DMS 273 (cell line): ENCODE measurements around the gene OR10A7.
"Not testable (repeated sequence)": the region's sequence is repeated elsewhere in the genome, so short reads cannot be mapped to it uniquely, and the experiment has no call there.

ENCODE experiments used
- DNase-seq: peaks from one replicate; lab custom pipeline; 2025; ENCODE audit not compliant: unreplicated experiment; lab: John Stamatoyannopoulos, UW

The OR10A7 gene, protein sequence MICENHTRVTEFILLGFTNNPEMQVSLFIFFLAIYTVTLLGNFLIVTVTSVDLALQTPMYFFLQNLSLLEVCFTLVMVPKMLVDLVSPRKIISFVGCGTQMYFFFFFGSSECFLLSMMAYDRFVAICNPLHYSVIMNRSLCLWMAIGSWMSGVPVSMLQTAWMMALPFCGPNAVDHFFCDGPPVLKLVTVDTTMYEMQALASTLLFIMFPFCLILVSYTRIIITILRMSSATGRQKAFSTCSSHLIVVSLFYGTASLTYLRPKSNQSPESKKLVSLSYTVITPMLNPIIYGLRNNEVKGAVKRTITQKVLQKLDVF

DNA sequence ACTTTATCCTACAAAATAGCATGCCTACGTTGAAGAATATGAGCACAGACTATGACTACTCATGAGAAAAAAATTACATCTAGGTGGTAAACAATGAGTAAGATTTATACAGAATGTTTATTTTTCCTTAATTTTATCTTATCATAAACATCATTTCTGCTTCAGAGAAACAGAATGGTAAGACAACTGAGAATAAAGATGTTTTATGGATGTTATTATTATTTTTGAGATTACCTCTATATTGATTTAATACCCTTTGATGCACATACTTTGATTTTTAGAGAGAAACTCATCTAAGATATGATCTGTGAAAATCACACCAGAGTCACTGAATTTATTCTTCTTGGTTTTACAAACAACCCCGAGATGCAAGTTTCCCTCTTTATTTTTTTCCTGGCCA is at the start of gene OR10A7:
TSS of gene OR10A7 (plus strand) at position 301 of the 400 bp plus-strand sequence. CDS start at position 301, 0 bp downstream.
- no peak for DNase-seq

DNA sequence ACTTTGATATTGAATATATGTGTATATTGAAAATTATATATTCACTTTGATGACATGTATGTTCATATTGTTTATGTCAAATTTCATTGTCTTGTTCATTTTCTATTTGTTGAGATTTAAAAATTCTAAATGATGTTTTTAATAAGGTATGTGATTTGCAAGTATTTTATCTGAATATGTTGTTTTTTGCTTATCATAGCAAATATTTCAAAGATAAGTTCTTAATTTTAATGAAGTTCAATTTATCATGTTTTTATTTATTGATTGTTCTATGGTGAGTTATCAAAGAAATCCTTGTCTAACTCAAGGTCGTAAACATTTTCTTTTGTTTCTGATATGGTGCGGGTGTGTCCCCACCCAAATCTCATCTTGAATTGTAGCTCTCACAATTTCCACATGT is 49.4 kb upstream of the OR10A7 start:
- DNase-seq: no peak

DNA sequence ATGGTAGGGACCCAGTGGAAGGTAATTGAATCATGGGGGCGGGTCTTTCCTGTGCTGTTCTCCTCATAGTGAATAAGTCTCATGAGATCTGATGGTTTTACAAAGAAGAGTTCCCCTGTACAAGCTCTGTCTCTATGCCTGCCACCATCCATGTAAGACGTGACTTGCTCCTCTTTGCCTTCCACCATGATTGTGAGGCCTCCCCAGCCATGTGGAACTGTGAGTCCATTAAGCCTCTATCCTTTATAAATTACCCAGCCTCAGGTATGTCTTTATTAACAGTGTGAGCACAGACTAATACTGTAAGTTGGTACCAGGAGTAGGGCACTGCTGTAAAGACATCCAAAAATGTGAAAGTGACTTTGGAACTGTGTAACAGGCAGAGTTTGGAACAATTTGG is 49.0 kb upstream of the OR10A7 start:
- not testable (repeated sequence) for DNase-seq

DNA sequence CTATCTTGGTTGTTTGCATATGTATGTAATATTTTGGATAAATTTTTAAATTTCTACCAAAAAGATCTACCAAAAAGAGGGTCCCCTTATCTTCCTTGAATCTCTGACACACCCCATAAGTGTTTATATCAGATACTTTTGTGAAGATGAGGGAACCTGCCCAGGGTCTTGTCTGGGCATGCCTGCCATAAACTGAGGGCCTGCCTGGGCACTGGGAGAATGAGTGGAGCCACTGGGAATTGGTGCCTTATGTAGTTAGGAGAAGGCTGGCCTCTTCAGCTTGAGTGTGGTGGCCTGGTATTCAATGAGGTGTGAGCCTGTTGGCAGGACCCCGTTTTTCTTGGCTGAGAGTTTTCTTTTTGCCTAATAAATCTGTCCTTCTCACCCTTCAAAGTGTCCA is 48.1 kb upstream of the OR10A7 start:
- DNase-seq: no peak

DNA sequence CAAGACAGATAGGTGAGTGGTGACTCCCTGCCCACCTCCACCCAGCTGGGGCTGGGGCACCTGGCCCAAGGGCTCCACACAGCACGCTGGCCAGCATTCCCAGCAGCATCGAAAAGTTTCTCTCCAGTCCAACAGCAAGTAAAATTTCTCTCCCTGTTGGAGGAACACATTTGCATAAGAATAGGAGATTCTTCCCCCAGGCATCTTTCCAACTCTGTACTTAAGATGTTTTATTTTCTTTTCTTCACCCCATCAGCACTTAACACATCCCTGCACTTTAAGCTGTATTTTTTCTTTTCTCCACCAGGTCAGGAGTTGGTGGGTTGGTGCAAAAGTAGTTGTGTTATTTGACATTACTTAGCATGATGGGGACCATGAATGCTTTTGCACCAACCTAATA is 47.4 kb upstream of the OR10A7 start:
- no peak for DNase-seq

DNA sequence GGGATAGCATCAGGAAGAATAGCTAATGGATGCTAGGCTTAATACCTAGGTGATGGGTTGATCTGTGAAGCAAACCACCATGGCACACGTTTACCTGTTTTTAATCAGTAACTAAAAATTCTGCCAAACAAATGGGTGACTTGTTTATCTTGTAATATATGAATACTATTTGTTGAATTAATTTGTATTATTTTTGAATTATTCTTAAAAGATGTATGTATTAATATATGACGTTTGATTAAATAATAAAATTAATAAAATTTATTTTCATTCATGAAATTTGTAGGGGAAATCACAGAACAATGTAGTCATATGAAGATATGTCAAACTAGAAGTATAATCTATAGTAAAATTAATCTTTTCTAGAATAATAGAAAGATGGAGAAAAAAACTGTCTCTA is 32.3 kb upstream of the OR10A7 start:
- no peak for DNase-seq

DNA sequence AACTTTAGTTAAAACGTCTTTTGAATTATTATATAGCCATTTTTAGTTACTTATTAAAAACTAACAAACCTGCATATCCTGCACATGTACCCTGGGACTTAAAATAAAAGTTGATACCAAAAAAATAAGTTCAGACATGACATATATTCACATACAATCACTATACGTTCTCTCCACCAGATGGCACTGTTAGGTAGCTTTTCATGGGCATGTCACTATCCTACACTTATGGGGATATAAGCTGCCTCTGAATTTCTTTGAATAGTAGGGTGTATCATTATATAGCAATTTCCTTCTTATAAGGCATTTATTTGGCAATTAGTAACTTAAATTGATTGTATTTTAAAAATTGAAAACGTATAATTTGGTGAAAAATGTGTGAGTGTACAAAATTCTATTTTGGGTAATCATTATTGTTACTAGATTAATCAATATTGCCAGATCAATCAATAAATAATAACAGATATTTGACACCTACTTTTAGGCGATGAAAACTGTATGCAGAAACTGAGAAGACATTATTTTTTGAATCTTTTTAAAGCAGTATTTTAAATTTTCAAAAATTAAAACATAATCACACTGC is 31.8 kb upstream of the OR10A7 start:
- DNase-seq: peak; percentile 79

DNA sequence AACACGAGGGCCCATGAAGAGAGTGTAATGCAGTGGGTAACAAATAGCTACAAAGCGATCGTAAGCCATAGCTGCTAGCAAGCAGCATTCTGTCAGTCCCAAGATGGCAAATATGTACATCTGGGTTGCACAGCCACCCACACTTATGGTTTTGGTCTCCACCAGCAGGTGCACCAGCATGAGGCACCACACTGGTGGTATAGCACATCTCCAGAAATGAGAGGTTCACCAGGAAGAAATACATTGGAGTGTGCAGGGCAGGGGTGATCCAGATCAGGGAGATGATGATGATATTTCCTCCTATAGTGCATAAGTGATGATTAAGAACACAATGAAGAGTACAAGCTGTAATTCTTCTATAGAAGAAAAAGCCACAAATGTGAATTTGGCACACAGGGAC is 26.4 kb upstream of the OR10A7 start:
- DNase-seq: no peak

DNA sequence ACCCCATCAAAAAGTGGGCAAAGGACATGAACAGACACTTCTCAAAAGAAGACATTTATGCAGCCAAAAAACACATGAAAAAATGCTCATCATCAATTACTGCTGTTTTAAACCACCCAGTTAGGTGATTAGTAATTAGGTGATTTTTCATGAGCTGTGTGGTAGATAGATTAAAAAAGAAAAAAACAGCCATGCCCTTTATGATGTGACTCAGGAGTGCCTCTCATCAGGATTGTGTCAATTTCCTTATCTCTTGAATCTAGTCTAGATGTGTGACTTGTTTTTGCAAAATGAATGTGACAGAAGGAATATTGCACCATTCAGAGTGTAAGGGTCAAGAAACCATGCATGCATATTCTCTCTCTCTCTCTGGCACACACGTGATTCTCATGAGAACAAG is 5.7 kb downstream of the OR10A7 start:
- DNase-seq: no peak

DNA sequence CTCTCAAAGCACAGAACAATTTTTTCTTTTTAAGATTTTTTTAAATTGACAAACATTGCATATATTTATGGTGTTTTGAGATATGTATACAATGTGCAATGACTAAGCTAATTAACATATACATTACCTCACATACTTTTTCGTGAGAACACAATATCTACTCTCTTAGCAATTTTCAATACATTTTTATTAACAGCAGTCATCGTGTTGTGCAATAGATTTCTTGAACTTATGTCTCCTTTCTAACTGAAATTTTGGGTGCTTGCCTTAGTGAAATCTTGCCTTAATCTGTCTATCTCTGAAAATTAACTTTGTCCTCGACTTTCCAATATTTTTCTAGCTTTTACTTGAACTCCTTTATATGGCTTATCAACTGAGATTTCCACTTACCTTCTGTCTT is 6.8 kb downstream of the OR10A7 start:
- DNase-seq: no peak

DNA sequence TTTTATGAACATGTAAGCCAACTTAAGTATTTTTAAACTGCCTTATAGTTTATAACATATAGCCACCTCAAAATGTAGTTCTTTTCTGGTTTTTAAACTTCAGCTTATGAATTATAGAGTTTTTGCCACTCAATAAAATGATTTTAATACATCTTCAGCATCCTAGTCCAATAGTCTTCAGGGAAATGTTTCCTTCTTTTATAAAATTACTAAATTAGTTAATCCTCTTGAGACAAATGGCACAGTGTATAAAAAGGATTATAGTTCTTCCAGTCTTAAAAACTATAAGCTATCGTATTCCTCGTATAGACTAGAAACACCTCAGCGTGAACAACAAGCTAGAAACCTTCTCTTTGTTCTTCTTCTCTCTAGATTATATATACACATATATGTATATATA is 23.5 kb downstream of the OR10A7 start, which contains the start of gene OR6C74:
TSS of gene OR6C74 (plus strand) at position 301 of the 400 bp plus-strand sequence. CDS start 2,679 bp downstream, outside the sequence.
- no peak for DNase-seq

DNA sequence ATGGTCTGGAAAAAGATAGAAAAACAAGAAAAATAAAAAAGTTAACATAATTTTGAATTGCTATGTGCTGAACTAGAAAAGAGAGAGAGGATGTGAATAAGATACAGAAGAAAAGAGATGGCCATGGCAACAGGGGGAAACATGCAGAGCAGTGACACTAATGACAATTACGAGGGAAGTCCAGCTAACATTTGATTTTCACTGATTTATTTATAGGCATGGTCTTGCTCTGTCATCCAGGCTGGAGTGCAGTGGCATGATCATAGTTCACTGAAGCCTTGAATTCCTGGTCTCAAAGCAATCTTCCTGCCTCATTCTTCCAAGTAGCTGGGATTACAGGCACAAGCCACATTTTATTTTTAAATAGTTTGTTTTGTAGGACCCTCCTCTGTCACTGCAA is 25.3 kb downstream of the OR10A7 start:
- no peak for DNase-seq

DNA sequence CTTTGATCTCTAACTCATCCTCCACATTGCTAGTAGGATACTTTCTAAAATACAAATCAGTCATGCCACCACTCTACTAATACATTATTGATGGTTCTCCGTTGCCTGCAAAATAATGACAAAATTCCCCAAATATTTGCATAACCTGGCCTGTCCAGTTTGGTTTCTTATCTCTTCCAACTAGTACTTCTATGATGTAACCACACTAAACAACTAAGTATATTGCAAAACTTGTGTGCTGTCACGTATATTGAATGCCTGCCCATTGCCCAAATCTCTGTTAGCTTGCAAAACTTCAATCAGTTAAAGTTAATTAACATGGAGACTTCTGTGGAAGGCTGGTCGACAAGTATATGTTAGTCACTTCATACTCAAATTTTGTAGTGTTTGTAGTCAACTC is 30.1 kb downstream of the OR10A7 start:
- no peak for DNase-seq

DNA sequence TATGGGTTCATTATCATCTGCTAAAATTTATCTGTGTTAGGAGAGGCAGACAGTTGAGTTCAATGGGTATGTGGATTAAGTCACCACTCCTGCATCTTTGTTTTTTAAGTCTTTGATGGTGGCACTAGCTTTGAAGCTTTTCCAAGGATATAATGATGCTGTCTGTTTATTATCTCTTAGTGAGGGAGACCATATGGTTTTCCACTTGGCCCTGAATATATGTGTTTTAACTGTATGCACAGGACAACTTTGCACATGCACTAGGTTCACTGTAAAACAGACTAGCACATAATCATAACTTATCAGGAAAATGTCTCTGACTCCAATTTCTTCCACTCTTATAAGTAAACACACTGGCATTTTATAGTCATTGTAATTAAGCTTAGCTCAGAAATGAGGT is 32.5 kb downstream of the OR10A7 start:
- no peak for DNase-seq

DNA sequence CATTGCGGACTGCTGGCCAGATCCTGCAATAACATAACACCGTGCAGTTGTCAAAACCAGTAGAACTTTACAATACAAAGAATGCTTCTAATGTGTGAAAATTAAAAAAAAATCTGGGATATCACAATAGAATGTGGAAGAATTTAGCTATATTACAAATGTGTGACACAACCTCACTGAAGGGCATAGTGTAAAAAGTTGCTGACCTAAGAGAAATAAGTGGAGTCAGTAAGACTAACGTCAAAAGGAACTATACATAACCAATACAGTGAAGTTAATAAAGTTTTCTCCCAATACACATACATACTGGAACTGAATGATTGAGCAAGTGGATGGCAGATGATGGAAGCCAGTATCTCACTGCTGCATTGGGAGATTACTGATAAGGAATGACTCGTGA is 36.0 kb downstream of the OR10A7 start:
- DNase-seq: no peak

DNA sequence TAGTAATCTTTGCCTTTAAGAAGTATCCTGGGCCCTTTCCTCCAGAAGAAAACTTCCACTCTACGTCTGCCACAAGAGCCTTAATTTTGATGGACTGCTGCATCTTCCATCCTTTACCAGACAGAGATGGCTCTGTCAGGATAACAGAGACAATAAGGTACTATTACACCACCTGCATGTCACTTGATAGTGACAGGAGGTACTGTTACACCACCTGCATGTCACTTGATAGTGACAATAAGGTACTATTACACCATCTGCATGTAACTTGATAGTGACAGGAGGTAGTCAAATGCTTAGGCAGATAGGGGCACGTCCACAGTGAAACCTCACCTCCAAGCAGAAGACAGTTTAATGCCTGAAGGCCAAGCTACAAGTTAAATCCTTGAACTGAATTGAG is 37.5 kb downstream of the OR10A7 start:
- DNase-seq: no peak
